Immature natural killer cell (primary cell): Measurements from ENCODE around the gene ARL8B. TPM values are rescaled to one million over a fixed set of nuclear protein-coding genes. Genes with fewer than 3 reads are reported as not detected.

ENCODE experiments used
- DNase-seq, 3 donors: peaks; one replicate each; pipeline ENCODE4 v3.0.0; 2022; ENCODE audit warnings: mixed read lengths in 1 of 3
- H3K27ac Mint-ChIP-seq, 6 donors: one replicate each; pipeline ENCODE4 v1.8.0; 2020; ENCODE audit warnings: mixed read lengths in 6 of 6, mild to moderate bottlenecking in 5 of 6, inconsistent platforms in 4 of 6, moderate library complexity in 3 of 6
- H3K27me3 Mint-ChIP-seq, 3 donors: one replicate each; pipeline ENCODE4 v1.8.0; 2020 to 2021; ENCODE audit warnings: low read depth in 3 of 3, mild to moderate bottlenecking in 3 of 3, mixed read lengths in 3 of 3, moderate library complexity in 3 of 3, inconsistent platforms in 1 of 3
- H3K36me3 Mint-ChIP-seq, 3 donors: one replicate each; pipeline ENCODE4 v1.8.0; 2020; ENCODE audit warnings: mixed read lengths in 3 of 3, inconsistent platforms in 2 of 3, mild to moderate bottlenecking in 2 of 3
- H3K4me1 Mint-ChIP-seq, 2 donors: one replicate each; pipeline ENCODE4 v1.8.0; 2020; ENCODE audit warnings: inconsistent platforms in 2 of 2, mild to moderate bottlenecking in 2 of 2, mixed read lengths in 2 of 2, moderate library complexity in 1 of 2
- H3K4me3 Mint-ChIP-seq, 5 donors: one replicate each; pipeline ENCODE4 v1.8.0; 2020; ENCODE audit warnings: mild to moderate bottlenecking in 5 of 5, mixed read lengths in 5 of 5, inconsistent platforms in 3 of 5, moderate library complexity in 3 of 5
- H3K9me3 Mint-ChIP-seq, 6 donors: one replicate each; pipeline ENCODE4 v1.8.0; 2020; ENCODE audit warnings: mild to moderate bottlenecking in 6 of 6, mixed read lengths in 6 of 6, inconsistent platforms in 4 of 6, moderate library complexity in 3 of 6
- polyA plus RNA-seq, 3 donors: library from polyadenylated mRNA; unstranded; fragments of 300-500 nt; fragmentation: Illumina TruSeq; gene quantifications; one replicate each; pipeline ENCODE4 v1.2.3, GENCODE V29; 2021

ARL8B gene
- polyA plus RNA-seq, 3 donors from 2014 or later, result 37.7 to 63.4 (median 39.4) TPM

DNA sequence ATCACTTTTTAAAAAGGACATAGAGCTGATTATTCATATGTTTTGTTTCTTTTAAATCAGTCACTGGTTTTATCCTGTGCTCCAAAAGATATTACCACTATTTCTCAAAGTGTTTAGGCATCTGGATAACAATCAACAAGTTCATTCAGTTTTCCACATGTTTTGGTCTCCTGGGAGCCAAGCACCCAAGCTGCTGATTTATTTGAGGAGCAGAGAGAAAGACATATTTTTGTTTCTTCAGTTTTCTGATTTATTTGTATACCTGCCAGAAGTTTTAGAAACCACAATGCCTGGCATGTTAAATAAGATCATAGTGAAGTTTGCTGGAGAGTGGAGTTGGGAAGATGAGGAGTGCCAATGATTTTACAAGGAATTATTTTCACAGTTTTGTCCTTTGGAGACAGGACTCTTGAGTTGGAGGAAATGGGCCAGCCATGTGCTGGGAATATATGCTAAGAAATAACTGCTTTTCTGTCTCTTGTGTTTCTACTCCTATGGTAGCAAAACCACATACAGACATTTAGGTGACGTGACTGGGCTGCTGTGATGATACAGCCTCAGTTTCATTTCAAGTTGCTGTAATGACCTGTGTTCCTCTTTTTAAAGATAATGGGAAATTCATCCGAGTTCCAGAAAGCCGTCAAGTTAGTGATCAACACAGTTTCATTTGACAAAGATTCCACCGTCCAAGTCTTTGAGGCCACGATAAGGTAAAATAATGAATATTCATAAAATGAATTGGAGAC lies 77.1 kb downstream of the ARL8B start:
- H3K27ac Mint-ChIP-seq, result peak overlapping the region; percentile 55 to 93 (median 67)
- peaks cover 0 to 2% (median 0%) of the 10 kb centered on the region in 3 donors for H3K27me3 Mint-ChIP-seq
- no peak for DNase-seq
- H3K36me3 Mint-ChIP-seq, result peaks cover 14 to 29% (median 18%) of the 10 kb centered on the region in 3 donors
- H3K4me3 Mint-ChIP-seq, result no peak overlapping the region
- H3K9me3 Mint-ChIP-seq, result no peaks in the 10 kb centered on the region
- H3K4me1 Mint-ChIP-seq, result peaks cover 47 to 54% of the 10 kb centered on the region in 2 donors

DNA sequence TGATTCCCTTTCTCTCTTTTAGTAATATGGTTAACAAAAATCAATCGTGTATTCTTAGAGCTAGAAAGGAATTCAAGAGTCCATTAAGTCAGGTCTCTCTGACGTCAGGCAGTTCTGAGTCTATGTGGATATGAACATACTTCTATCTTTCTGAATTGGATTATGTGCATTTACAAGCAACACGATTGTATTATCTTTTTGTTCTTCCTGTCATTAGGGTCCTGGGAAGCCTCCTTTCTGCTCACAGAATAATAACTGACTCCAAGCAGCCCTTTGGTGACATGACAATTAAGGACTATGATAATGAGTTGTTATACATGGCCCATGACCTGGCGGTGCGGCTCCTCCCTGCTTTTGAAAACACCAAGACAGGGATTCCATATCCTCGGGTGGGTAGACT lies 79.4 kb downstream of the ARL8B start:
- Mint-ChIP-seq H3K4me3 (no peak overlapping the region), H3K4me1 (peaks cover 23 to 31% of the 10 kb centered on the region in 2 donors), H3K9me3 (no peaks in the 10 kb centered on the region), H3K36me3 (peaks cover 29 to 46% (median 30%) of the 10 kb centered on the region in 3 donors), H3K27me3 (no peaks in the 10 kb centered on the region), H3K27ac (no peak overlapping the region)
- no peak for DNase-seq

DNA sequence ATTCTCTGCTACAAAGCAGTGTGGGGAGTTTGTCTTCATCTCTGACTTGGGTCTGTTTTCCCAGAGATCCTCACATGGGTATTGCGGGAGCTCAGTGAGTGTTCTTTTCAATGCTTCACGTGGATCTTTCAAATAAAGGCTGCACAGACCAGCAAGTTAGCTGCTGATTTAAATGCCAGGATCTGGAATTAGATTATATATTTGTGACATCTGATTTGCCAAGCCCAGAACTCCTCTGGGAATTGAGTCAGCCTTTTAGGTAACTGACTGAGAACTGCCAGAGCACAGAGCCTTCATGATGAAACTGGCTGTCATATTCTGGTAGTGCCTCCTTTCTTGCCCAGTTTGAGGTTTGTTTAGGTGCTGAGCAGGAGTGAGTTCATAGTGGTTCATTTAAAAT lies 80.1 kb downstream of the ARL8B start:
- no peaks in the 10 kb centered on the region for H3K9me3 Mint-ChIP-seq
- DNase-seq, result no peak
- no peaks in the 10 kb centered on the region for H3K27me3 Mint-ChIP-seq
- H3K27ac Mint-ChIP-seq, result no peak overlapping the region
- no peak overlapping the region for H3K4me3 Mint-ChIP-seq
- peaks cover 30 to 52% (median 34%) of the 10 kb centered on the region in 3 donors for H3K36me3 Mint-ChIP-seq
- H3K4me1 Mint-ChIP-seq, result peaks cover 18 to 24% of the 10 kb centered on the region in 2 donors

DNA sequence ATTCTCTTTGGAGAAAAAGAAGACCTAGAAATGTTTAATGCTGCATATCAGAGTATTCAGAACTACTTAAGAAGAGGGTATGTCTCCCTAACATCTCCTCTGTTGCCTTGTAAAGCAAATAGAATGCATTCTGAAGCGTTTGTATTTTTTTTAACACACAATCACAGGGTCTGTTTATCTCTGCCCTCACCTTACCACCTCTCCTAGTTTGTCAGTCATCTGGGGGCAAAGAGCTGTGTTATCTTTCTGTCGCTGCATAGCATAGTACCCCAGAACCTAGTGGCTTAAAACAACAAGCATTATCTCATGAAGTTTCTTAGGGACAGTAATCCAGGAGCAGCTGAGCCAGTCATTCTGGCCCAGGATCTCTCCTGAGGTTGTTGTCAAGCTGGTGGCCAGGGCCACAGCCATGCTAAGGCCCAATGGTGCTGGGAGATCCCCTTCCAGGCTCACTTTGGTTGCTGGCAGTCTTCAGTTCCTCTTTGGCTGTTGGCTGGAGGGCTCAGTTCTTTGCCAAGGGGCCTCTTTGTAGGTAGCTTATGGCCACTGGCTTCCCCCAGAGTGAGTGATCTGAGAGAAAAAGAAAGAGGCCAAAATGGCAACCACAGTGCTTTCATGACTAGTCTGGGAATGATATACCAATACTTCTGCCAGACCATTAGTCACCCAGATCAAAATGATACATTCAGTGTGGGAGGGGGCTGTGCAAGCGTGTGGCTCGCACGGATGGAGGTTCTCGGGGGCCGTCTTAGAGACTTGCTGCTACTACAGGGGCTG lies 83.3 kb downstream of the ARL8B start:
- peaks cover 47 to 76% (median 50%) of the 10 kb centered on the region in 3 donors for H3K36me3 Mint-ChIP-seq
- H3K27ac Mint-ChIP-seq, result peak overlapping the region in 2 of 6 donors; percentile 2 to 22
- no peak overlapping the region for H3K4me3 Mint-ChIP-seq

DNA sequence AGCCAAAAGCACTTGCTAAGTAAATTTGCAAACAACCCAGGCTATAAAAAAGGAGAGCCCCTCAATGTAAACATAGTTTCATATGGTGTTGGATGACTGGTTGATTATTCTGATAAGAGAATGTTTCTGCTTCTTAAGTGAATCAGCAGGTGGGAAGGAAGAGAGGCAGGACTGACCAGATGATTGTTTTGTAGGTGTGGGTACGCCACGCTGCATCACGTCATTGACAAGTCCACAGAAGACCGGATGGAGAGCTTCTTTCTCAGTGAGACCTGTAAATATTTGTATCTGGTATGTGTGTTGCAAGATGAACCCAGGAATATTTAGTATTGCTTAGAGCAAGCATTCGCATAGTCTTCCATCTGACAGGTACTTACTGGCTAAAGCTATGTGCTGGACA lies 88.8 kb downstream of the ARL8B start:
- Mint-ChIP-seq H3K27ac (peak overlapping the region in 1 of 6 donors; percentile 74), H3K36me3 (peaks cover 44 to 91% (median 67%) of the 10 kb centered on the region in 3 donors), H3K4me3 (no peak overlapping the region), H3K4me1 (peaks cover 0 to 4% of the 10 kb centered on the region in 2 donors), H3K9me3 (no peaks in the 10 kb centered on the region), H3K27me3 (peaks cover 0 to 3% (median 0%) of the 10 kb centered on the region in 3 donors)
- DNase-seq, result no peak

More for the DNA sequence above, 83.3 kb downstream of the ARL8B start:
- peaks cover 0 to 2% of the 10 kb centered on the region in 2 donors for H3K4me1 Mint-ChIP-seq
- no peaks in the 10 kb centered on the region for H3K27me3 Mint-ChIP-seq
- no peaks in the 10 kb centered on the region for H3K9me3 Mint-ChIP-seq
- no peak for DNase-seq

DNA sequence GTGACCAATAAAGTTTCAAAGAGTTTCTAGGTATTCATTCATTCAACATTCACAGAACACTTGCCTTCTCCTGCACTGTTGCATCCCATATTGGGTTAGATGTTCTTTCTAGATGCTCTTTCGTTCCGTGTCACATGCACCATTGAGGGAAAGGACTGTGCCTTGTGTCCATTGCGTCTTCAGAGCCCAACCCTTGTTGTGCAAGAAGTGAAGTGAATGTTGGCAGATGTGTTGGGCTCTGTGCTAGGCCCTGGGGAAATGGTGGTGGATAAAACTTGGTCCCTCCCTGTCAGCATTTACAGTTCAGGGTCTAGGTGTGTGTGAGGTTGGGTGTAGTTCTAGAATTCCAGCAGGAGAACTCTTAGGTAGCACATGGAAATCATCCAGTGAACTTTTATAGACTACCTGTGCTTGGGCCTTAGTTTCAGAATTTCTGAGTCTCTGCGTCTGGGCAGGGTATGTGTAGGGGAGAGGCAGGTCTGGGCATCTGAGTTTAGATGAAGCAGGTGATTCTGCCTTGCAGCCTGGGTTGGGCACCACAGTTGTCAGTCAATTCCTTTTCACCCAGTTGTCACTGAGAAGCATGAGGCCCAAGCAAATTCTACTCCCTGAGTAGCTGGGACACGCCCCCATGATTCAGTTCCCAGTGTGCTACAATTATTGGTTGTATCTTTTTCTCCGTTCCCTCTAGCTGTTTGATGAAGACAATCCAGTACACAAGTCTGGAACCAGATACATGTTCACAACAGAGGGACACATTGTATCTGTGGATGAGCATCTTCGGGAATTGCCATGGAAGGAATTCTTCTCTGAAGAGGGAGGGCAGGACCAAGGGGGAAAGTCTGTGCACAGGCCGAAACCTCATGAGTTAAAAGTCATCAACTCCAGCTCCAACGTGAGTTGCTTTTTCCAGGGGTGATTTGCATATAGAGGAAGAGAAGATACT lies 90.8 kb downstream of the ARL8B start:
- H3K4me1 Mint-ChIP-seq, result peaks cover 0 to 2% of the 10 kb centered on the region in 2 donors
- H3K9me3 Mint-ChIP-seq, result no peaks in the 10 kb centered on the region
- H3K4me3 Mint-ChIP-seq, result no peak overlapping the region
- no peak for DNase-seq
- peaks cover 0 to 3% (median 0%) of the 10 kb centered on the region in 3 donors for H3K27me3 Mint-ChIP-seq
- H3K36me3 Mint-ChIP-seq, result peaks cover 39 to 81% (median 74%) of the 10 kb centered on the region in 3 donors
- H3K27ac Mint-ChIP-seq, result peak overlapping the region in 2 of 6 donors; percentile 62 to 75

DNA sequence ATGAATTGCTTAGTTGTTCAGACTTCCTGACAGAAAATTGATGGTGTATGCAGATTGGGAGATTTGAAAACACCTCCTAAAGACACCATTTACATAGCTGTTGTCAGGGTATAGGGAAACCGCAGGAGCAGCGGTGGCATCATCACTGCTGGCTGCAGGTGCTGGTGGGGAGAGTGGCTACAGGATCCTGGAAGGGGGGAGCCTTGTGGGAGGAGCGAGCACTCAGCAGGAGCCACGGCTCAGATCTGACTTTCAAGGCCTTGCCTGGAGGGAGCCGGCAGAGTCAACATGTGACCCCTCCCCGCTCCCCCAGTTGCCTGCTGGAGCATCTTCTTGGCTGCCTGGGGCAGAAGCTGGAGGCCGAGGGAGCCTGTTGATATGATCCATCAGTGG lies 91.5 kb downstream of the ARL8B start:
- no peak for DNase-seq
- Mint-ChIP-seq H3K4me3 (no peak overlapping the region), H3K27me3 (peaks cover 0 to 3% (median 0%) of the 10 kb centered on the region in 3 donors), H3K36me3 (peaks cover 36 to 78% (median 70%) of the 10 kb centered on the region in 3 donors), H3K27ac (peak overlapping the region in 1 of 6 donors; percentile 75), H3K9me3 (no peaks in the 10 kb centered on the region), H3K4me1 (peaks cover 0 to 2% of the 10 kb centered on the region in 2 donors)

DNA sequence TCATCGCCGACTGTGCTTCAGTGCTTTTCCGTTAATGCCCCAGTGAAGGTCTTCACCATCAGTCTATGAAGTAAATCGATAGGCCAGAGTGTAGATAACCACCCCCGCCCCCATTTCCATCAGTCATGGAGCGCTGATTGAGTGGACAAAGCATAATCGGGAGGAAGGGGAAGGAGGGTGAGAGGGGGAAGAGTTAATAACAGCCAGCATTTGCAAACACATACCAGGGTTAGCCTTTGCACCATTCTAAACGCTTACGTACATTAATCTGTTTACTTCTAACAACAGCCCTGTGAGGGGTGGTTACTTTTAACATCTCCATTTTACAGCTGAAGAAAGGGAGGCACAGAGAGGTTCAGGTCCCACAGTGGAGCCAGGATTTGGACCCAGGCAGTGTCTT lies 92.3 kb downstream of the ARL8B start:
- peaks cover 36 to 73% (median 66%) of the 10 kb centered on the region in 3 donors for H3K36me3 Mint-ChIP-seq

DNA sequence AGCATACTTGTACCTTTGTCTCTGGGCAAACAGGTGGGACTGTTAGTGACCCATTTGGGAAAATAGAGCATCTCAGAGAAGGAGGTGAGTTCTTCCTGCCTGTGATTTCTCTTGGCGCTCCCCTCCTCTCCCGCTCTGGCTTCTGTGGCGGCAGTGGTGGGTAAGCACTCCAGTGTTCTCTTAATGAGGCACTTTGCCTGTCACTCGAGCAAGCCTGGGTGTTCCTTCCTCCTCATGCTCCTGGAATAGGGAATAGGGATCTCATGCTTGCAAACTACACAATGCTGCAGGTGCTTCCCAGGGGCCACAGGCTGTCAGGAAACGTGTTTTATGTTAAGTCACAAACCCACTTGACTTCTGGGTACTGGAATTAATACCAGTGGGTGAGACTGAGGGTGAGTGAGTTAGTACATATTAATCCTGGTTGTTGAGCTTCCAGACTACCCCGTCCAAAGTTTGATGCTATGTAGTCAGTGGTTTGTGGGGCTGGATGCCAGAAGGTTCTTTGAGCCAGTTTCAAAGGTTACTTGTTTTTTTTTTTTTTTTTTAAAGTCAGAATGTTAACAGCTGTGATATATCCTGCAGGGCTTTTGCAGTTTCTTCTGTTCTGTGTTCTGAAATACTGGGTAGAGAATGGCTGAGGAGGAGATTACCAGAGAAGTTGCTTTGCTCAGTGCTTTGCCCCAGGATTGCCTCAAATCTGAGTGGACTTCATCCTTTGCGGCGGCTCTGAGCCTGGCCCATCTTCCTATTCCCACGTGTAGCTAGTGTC lies 95.9 kb downstream of the ARL8B start:
- DNase-seq, result no peak
- H3K36me3 Mint-ChIP-seq, result peaks cover 39 to 48% (median 42%) of the 10 kb centered on the region in 3 donors
- no peak overlapping the region for H3K4me3 Mint-ChIP-seq
- no peaks in the 10 kb centered on the region for H3K4me1 Mint-ChIP-seq
- no peaks in the 10 kb centered on the region for H3K9me3 Mint-ChIP-seq
- no peaks in the 10 kb centered on the region for H3K27me3 Mint-ChIP-seq
- H3K27ac Mint-ChIP-seq, result peak overlapping the region in 2 of 6 donors; percentile 10 to 21

More for the DNA sequence above, 92.3 kb downstream of the ARL8B start:
- Mint-ChIP-seq H3K4me3 (no peak overlapping the region), H3K27me3 (peaks cover 0 to 3% (median 0%) of the 10 kb centered on the region in 3 donors), H3K27ac (no peak overlapping the region), H3K9me3 (no peaks in the 10 kb centered on the region), H3K4me1 (peaks cover 0 to 2% of the 10 kb centered on the region in 2 donors)
- no peak for DNase-seq

DNA sequence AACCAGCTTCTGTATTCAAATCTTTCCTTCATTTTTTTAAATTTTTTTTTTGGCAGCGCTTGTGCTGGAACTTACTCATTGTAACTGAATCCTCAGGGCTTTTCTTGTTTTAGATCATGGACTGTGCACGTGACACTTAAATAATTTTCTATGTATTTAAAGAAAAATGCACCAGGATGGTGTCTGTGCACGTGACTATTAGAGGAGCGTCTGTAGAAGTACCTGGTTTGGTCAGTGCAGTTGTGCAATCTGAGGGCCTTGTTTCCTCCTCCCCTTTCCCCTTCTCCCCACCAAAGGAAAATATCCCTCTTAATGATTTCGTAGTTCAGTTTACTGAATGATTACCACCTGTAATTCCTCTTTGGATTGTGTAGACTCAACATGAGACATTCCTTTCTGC lies 96.7 kb downstream of the ARL8B start:
- peaks cover 32 to 40% (median 35%) of the 10 kb centered on the region in 3 donors for H3K36me3 Mint-ChIP-seq
- no peaks in the 10 kb centered on the region for H3K27me3 Mint-ChIP-seq
- H3K27ac Mint-ChIP-seq, result peak overlapping the region in 1 of 6 donors; percentile 21
- H3K9me3 Mint-ChIP-seq, result no peaks in the 10 kb centered on the region
- no peaks in the 10 kb centered on the region for H3K4me1 Mint-ChIP-seq
- no peak for DNase-seq
- H3K4me3 Mint-ChIP-seq, result no peak overlapping the region

DNA sequence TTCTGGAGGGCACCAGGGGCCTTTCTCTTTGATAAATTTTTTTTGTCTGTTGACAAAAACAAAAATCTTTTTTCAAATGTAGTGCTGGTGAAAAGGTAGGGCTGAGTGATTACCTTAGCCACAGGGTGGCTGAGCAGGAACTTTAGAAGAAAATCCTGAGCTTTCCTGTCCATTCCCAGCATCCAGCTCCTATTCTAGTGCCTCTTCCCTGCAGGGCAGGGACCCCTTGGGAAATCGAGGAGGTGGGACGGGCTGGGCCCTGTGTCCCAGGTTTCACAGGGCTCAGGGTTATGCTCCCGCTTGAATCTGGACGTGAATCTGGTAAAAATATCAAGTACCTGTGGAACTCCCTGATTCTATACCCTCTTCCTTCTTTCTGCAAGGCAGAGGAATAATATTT lies 97.1 kb downstream of the ARL8B start:
- DNase-seq, result no peak
- H3K4me1 Mint-ChIP-seq, result no peaks in the 10 kb centered on the region
- no peaks in the 10 kb centered on the region for H3K9me3 Mint-ChIP-seq
- no peak overlapping the region for H3K4me3 Mint-ChIP-seq
- H3K36me3 Mint-ChIP-seq, result peaks cover 28 to 36% (median 31%) of the 10 kb centered on the region in 3 donors
- no peaks in the 10 kb centered on the region for H3K27me3 Mint-ChIP-seq
- no peak overlapping the region for H3K27ac Mint-ChIP-seq

DNA sequence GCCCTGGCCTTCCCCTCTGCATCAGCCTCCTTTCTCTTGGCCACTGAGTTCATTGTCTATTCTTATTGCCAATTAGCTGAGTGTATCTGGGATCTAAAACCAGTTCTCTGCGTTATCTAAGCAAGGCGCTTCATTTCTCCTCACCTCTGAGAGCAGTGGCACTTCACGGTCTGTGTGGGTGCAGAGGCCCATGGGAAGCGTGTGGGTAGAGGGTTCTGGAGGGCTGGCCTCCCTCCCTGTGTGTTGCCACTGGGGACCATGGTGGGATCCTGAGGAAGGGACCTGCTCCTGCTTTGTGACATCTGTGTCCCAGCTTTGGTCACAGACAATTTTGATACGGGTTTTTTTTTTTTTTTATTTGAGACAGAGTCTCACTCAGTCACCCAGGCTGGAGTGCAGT lies 98.1 kb downstream of the ARL8B start:
- Mint-ChIP-seq H3K27ac (peak overlapping the region in 3 of 6 donors; percentile 15 to 44 (median 21)), H3K4me1 (no peaks in the 10 kb centered on the region), H3K9me3 (peaks cover 0 to 2% (median 0%) of the 10 kb centered on the region in 6 donors), H3K27me3 (no peaks in the 10 kb centered on the region), H3K4me3 (no peak overlapping the region), H3K36me3 (peaks cover 22 to 28% (median 24%) of the 10 kb centered on the region in 3 donors)
- no peak for DNase-seq
